Gastroesophageal sphincter (tissue), 3 donors: ENCODE results near the gene EMID1.

Experiments used
- CTCF ChIP-seq, 4 experiments: fragments of 200-600 bp in 2 of 4; fragments of 450-650 bp in 2 of 4; sonication (generic) in 1 of 4; IDR thresholded peaks; one replicate each; pipeline ENCODE4 v1.5.1; 2017 to 2019; ENCODE audit warnings: antibody characterized with exemption in 4 of 4, mild to moderate bottlenecking in 2 of 4, moderate library complexity in 2 of 4
- EP300 ChIP-seq: sonication (generic); formaldehyde crosslinking; IDR thresholded peaks from one replicate; pipeline ENCODE4 v1.6.1; 2017; ENCODE audit warnings: antibody characterized with exemption, mild to moderate bottlenecking
- POLR2A ChIP-seq, 2 donors: fragments of 450-650 bp; IDR thresholded peaks; one replicate each; pipeline ENCODE4 v1.6.1; 2017; ENCODE audit warnings: antibody characterized with exemption in 2 of 2, mild to moderate bottlenecking in 2 of 2, moderate library complexity in 1 of 2
- POLR2AphosphoS5 ChIP-seq: sonication (generic); formaldehyde crosslinking; IDR thresholded peaks from one replicate; pipeline ENCODE4 v1.6.1; 2017; ENCODE audit warnings: antibody characterized with exemption

GRCh38 chr22:29290061-29290460 is 84.4 kb downstream of the EMID1 start:
- TF ChIP-seq POLR2A (IDR thresholded peaks at IDR 0.05) = no peak
- TF ChIP-seq CTCF (IDR thresholded peaks at IDR 0.05) = no peak
- TF ChIP-seq EP300 = no peak
- TF ChIP-seq POLR2AphosphoS5 = no peak
